Right forelimb (tissue), 1 donor: Measurements from ENCODE around the gene KCNIP4.

Experiments used
- DNase-seq: peaks from one replicate; pipeline ENCODE4 v3.0.0-alpha.2; 2018

Gene KCNIP4

GRCh38 chr4:21900211-21900610 is 48.4 kb downstream of the KCNIP4 start:
- DNase-seq = no peak

GRCh38 chr4:21898101-21898500 is 50.5 kb downstream of the KCNIP4 start:
- no peak for DNase-seq

- no peak for DNase-seq
Measured at GRCh38 chr4:21896767-21897166, 51.8 kb downstream of the KCNIP4 start.

GRCh38 chr4:21893136-21893535 is 55.4 kb downstream of the KCNIP4 start:
- DNase-seq = no peak

GRCh38 chr4:21890231-21890630 is 58.3 kb downstream of the KCNIP4 start:
- no peak for DNase-seq

GRCh38 chr4:21888195-21888976 is 60.2 kb downstream of the KCNIP4 start:
- DNase-seq = no peak

GRCh38 chr4:21887481-21887880 is 61.1 kb downstream of the KCNIP4 start:
- DNase-seq = no peak

GRCh38 chr4:21885770-21886169 is 62.8 kb downstream of the KCNIP4 start:
- DNase-seq = no peak

GRCh38 chr4:21885241-21885640 is 63.3 kb downstream of the KCNIP4 start:
- DNase-seq = no peak

- no peak for DNase-seq
Measured at GRCh38 chr4:21884615-21885014, 64.0 kb downstream of the KCNIP4 start.

- DNase-seq = no peak
Measured at GRCh38 chr4:21882051-21882839, 66.3 kb downstream of the KCNIP4 start.

- no peak for DNase-seq
Measured at GRCh38 chr4:21879187-21879586, 69.4 kb downstream of the KCNIP4 start.

GRCh38 chr4:21876711-21877110 is 71.9 kb downstream of the KCNIP4 start:
- no peak for DNase-seq

GRCh38 chr4:21873145-21873544 is 75.4 kb downstream of the KCNIP4 start:
- no peak for DNase-seq

GRCh38 chr4:21872101-21872500 is 76.5 kb downstream of the KCNIP4 start:
- no peak for DNase-seq

- DNase-seq = no peak
Measured at GRCh38 chr4:21869978-21870745, 78.4 kb downstream of the KCNIP4 start.

GRCh38 chr4:21864686-21865085 is 83.9 kb downstream of the KCNIP4 start:
- DNase-seq = no peak

- DNase-seq = no peak
Measured at GRCh38 chr4:21862917-21863316, 85.7 kb downstream of the KCNIP4 start.

GRCh38 chr4:21858971-21859370 is 89.6 kb downstream of the KCNIP4 start:
- no peak for DNase-seq

- DNase-seq = no peak
Measured at GRCh38 chr4:21856754-21857153, 91.8 kb downstream of the KCNIP4 start.

GRCh38 chr4:21856301-21856700 is 92.3 kb downstream of the KCNIP4 start:
- no peak for DNase-seq

GRCh38 chr4:21849077-21849476 is 99.5 kb downstream of the KCNIP4 start:
- no peak for DNase-seq

- no peak for DNase-seq
Measured at GRCh38 chr4:21848021-21848420, 100.6 kb downstream of the KCNIP4 start.

GRCh38 chr4:21845663-21846062 is 102.9 kb downstream of the KCNIP4 start:
- DNase-seq = no peak
